ENCODE data around the gene SYTL5. TPM values are rescaled to one million over a fixed set of nuclear protein-coding genes. Genes with fewer than 3 reads are reported as not detected.
A peak's percentile ranks its signal among the peaks of the same experiment; 100 is the strongest.

Gene SYTL5
- polyA plus RNA-seq, 1 donor (not counting 4 experiments of a cell fraction or from before 2014, with no cell fraction given) = 0.09 TPM

- Histone ChIP-seq H4K20me1 (ENCODE audit: control insufficient read depth, extremely low read depth, insufficient read depth, low read length) (peaks cover 2% of the 10 kb centered on the region), H3K79me2 (ENCODE audit: control insufficient read depth, insufficient read depth, low read length) (no peaks in the 10 kb centered on the region), H3K4me1 (ENCODE audit: control insufficient read depth, extremely low read depth, insufficient read depth, low read length) (peaks cover 18% of the 10 kb centered on the region), H3K27me3 (ENCODE audit: control insufficient read depth, extremely low read depth, insufficient read depth, low read length) (no peaks in the 10 kb centered on the region), H3K9ac (ENCODE audit: control insufficient read depth, extremely low read depth, insufficient read depth, low read length) (no peak overlapping the region), H3K27ac (ENCODE audit: control insufficient read depth, insufficient read depth, low read length) (no peak overlapping the region), H2AFZ (ENCODE audit: control insufficient read depth, low read length) (no peak overlapping the region), H3K36me3 (ENCODE audit: control insufficient read depth in 2 of 2, extremely low read depth in 1 of 2, insufficient read depth in 2 of 2, low read length in 2 of 2) (no peaks in the 10 kb centered on the region), H3K4me2 (ENCODE audit: control insufficient read depth, extremely low read depth, insufficient read depth, low read depth, low read length) (peak overlapping the region; percentile 22), H3K9me1 (ENCODE audit: control insufficient read depth, extremely low read depth, insufficient read depth, low read length) (no peaks in the 10 kb centered on the region), H3K9me3 (ENCODE audit: control insufficient read depth, low read depth, low read length) (no peaks in the 10 kb centered on the region), H3K4me3 (ENCODE audit: control insufficient read depth in 2 of 3, extremely low read depth in 1 of 3, insufficient read depth in 2 of 3, low read depth in 1 of 3, low read length in 3 of 3) (no peak overlapping the region)
- dilution Hi-C loops (cut with MboI; ENCODE audit: extremely low pct_ligation_motif_present, low sequenced_read_pairs) = no loop called here
- no peak for TF ChIP-seq EZH2 (IDR thresholded peaks at IDR 0.05; ENCODE audit: low read length)
- no peak for TF ChIP-seq CTCF (optimal IDR thresholded peaks at IDR 0.05 in 1 of 3, IDR thresholded peaks at IDR 0.05 in 1 of 3, conservative IDR thresholded peaks at IDR 0.05 in 1 of 3; ENCODE audit: extremely low read depth in 1 of 3, insufficient read depth in 2 of 3, low read length in 3 of 3)
- DNase-seq (ENCODE audit: low read depth, low spot score) (no peak), FAIRE-seq (no peak)
These were observed 7.6 kb upstream of the SYTL5 start for GRCh38 chrX:37998586-37999262.

- Histone ChIP-seq H3K36me3 (ENCODE audit: control insufficient read depth in 2 of 2, extremely low read depth in 1 of 2, insufficient read depth in 2 of 2, low read length in 2 of 2) (no peaks in the 10 kb centered on the region), H3K27me3 (ENCODE audit: control insufficient read depth, extremely low read depth, insufficient read depth, low read length) (no peaks in the 10 kb centered on the region), H3K9me3 (ENCODE audit: control insufficient read depth, low read depth, low read length) (no peaks in the 10 kb centered on the region), H3K79me2 (ENCODE audit: control insufficient read depth, insufficient read depth, low read length) (no peaks in the 10 kb centered on the region), H3K4me2 (ENCODE audit: control insufficient read depth, extremely low read depth, insufficient read depth, low read depth, low read length) (no peak overlapping the region), H4K20me1 (ENCODE audit: control insufficient read depth, extremely low read depth, insufficient read depth, low read length) (peaks cover 2% of the 10 kb centered on the region), H3K27ac (ENCODE audit: control insufficient read depth, insufficient read depth, low read length) (no peak overlapping the region), H2AFZ (ENCODE audit: control insufficient read depth, low read length) (no peak overlapping the region), H3K9me1 (ENCODE audit: control insufficient read depth, extremely low read depth, insufficient read depth, low read length) (no peaks in the 10 kb centered on the region), H3K4me1 (ENCODE audit: control insufficient read depth, extremely low read depth, insufficient read depth, low read length) (peaks cover 12% of the 10 kb centered on the region), H3K4me3 (ENCODE audit: control insufficient read depth in 2 of 3, extremely low read depth in 1 of 3, insufficient read depth in 2 of 3, low read depth in 1 of 3, low read length in 3 of 3) (no peak overlapping the region), H3K9ac (ENCODE audit: control insufficient read depth, extremely low read depth, insufficient read depth, low read length) (no peak overlapping the region)
- FAIRE-seq (no peak), DNase-seq (ENCODE audit: low read depth, low spot score) (no peak)
- TF ChIP-seq EZH2 (IDR thresholded peaks at IDR 0.05; ENCODE audit: low read length) = no peak
- no peak for TF ChIP-seq CTCF (optimal IDR thresholded peaks at IDR 0.05 in 1 of 3, IDR thresholded peaks at IDR 0.05 in 1 of 3, conservative IDR thresholded peaks at IDR 0.05 in 1 of 3; ENCODE audit: extremely low read depth in 1 of 3, insufficient read depth in 2 of 3, low read length in 3 of 3)
- dilution Hi-C loops (cut with MboI; ENCODE audit: extremely low pct_ligation_motif_present, low sequenced_read_pairs) = no loop called here
These were observed 5.6 kb upstream of the SYTL5 start for GRCh38 chrX:38000706-38001105.
